Subcutaneous adipose tissue (tissue), 4 donors: ENCODE measurements around the gene CDK5RAP2. TPM values are rescaled to one million over a fixed set of nuclear protein-coding genes. Genes with fewer than 3 reads are reported as not detected.

Source experiments
- total RNA-seq, 4 donors: library from RNA; depleted of rRNA; stranded (reverse); fragments of >200 nt; gene quantifications; one replicate each; pipeline ENCODE4 v1.1.0, GENCODE V29; 2016
- TF ChIP-seq, protein P1 (sequence below): fragments of 450-650 bp; IDR thresholded peaks from one replicate; pipeline ENCODE4 v1.5.1; 2016; ENCODE audit warnings: low read depth, mild to moderate bottlenecking, control low read depth, antibody characterized with exemption, moderate library complexity

Gene CDK5RAP2
- total RNA-seq, 4 donors from 2014 or later, result 27.9 to 52.2 (median 38.2) TPM

- TF ChIP-seq, protein P1, sequence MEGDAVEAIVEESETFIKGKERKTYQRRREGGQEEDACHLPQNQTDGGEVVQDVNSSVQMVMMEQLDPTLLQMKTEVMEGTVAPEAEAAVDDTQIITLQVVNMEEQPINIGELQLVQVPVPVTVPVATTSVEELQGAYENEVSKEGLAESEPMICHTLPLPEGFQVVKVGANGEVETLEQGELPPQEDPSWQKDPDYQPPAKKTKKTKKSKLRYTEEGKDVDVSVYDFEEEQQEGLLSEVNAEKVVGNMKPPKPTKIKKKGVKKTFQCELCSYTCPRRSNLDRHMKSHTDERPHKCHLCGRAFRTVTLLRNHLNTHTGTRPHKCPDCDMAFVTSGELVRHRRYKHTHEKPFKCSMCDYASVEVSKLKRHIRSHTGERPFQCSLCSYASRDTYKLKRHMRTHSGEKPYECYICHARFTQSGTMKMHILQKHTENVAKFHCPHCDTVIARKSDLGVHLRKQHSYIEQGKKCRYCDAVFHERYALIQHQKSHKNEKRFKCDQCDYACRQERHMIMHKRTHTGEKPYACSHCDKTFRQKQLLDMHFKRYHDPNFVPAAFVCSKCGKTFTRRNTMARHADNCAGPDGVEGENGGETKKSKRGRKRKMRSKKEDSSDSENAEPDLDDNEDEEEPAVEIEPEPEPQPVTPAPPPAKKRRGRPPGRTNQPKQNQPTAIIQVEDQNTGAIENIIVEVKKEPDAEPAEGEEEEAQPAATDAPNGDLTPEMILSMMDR, result no peak
Measured at GRCh38 chr9:120583958-120584369, 4.0 kb upstream of the CDK5RAP2 start.

DNA sequence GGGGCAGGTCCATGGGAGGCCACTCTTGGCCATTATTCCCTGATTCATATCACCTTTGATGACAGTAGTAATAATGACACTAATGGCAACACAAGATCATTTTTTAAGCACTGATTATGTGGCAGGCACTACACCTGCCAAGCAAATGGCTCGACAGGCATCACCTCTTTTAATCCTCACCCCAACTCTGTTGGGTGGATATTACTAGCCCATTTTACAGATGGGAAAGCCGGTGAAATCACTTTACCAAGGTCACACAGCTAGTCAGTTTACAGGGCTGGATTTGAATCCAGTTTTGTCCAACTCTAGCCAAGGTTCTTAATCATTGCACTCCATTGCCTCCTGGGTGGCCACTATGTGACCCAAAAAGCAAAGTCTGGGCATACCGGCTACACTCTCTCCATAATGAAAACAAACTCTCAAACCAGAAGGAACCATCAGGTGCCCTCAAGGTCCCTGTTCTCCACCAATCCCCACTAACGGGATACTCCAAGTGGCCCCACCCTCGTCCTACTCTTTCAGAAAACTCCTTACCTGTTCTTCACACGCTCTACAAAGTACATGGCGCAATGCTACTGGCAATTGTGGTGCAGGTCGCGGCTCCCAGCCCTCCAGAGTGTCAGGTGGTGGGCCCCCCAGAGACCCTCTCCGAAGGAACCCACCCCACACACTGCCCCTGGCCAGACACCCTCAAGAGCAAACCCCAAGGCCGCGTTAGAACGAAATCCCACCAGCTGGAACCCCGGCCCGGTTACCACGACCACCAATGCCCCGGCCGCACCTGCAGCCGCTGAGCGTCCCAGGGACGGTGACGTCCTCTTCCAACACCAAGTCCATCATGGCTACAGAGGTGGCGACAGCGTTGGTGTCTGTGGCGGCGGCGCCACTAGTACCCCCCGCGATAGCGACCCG lies 572 bp downstream of the CDK5RAP2 start:
- TF ChIP-seq, protein P1, result no peak

GRCh38 chr9:120574473-120574872 lies 5.5 kb downstream of the CDK5RAP2 start:
- TF ChIP-seq, protein P1, result no peak

GRCh38 chr9:120572472-120572871 lies 7.5 kb downstream of the CDK5RAP2 start:
- TF ChIP-seq, protein P1, result no peak

DNA sequence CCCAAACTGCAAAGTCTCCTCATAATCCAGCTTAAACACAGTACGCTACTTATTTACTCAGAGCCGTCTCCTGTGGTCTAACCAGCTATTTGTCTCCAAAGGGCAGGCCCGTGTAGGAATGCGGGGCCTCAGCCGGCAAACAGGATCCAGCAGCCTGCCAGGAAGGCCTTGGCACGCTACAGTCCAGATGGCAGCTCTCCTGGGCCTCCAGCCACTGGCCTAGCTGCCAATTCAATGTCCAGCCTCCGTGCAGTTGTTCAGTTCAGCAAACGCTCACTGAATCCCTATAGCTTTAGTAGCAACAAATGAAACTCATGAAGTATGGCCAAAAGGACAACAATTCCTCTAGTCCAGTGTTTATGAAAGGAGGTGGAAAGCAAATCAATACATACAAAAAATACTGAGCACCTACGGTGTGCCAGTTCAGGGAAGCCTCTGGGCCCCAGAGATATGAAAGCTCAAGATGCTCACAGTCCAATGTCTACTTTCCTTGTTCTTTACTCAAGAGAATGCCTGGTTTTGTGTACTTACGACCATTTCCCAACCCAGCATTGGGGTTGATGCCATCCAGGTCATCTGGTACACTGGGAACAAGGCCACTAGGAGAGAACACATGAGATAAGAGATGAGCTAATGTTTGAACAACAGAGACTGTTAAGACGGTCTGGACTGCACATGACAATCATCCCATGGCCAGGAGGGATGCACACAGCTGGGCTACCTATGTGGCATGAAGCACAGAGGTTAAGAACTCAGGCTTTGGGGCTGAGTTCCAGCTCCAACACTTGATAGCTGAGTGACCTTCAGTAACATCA lies 8.3 kb downstream of the CDK5RAP2 start:
- TF ChIP-seq, protein P1, result no peak

DNA sequence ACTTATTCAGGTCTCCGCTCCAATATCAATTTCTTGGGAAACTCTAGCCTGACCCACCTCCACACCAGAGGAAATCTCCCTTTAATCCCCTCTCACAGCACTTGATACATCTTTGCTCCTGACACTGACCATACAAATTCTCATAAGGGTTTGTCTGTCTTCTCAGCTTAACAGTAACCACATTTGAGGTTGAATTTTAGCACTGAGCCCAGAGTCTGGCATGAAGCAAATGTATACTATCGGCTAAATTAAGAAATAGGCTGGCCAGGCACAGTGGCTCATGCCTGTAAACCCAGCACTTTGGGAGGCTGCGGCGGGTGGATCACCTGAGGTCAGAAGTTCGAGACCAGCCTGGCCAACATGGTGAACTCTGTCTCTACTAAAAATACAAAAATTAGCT lies 9.7 kb downstream of the CDK5RAP2 start:
- TF ChIP-seq, protein P1, result no peak

DNA sequence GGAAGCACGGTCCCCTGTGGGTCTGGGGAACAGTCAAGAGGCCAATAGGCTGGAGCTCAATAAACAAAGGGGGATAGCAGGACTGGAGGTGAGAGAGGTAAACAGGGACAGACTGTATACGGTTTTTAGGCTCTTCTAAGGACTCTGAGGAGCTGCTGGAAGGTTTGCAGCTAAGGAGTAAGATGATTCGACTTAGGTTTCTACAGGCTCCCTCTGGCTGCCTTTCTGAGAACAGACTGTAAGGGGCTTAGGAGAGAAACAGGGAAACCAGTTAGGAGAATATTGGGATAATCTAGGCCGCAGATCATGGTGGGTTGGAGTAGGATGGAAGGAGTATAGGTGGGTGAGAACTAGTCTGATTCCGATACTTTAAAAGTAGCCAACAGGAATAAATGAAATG lies 10.4 kb downstream of the CDK5RAP2 start:
- TF ChIP-seq, protein P1, result no peak
